ENCODE measurements around the gene TMEM164. TPM values are rescaled to one million over a fixed set of nuclear protein-coding genes. Genes with fewer than 3 reads are reported as not detected.

Gene TMEM164
- total and polyA plus RNA-seq, 2 experiments from 2014 or later, result 3.4 to 17.2 TPM

DNA sequence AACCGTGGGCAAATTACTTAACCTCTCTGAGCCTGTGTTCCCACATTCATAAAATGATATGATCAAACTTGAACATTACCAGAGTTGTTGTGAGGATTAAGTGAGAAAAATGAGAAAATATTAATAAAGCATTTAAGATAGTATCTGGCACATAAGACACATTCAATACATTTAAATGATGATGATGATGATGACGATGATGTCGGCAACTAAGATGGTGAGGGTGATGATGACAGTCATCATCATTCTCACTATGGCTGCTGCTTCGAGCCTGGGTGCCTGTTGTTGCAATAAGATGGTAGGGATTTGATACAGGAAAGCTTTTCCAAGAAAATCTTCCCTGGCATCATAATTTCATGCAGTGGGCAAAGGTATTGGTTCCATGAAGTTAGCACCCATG is 11.1 kb downstream of the TMEM164 start (continued):
- TF ChIP-seq, protein P1, sequence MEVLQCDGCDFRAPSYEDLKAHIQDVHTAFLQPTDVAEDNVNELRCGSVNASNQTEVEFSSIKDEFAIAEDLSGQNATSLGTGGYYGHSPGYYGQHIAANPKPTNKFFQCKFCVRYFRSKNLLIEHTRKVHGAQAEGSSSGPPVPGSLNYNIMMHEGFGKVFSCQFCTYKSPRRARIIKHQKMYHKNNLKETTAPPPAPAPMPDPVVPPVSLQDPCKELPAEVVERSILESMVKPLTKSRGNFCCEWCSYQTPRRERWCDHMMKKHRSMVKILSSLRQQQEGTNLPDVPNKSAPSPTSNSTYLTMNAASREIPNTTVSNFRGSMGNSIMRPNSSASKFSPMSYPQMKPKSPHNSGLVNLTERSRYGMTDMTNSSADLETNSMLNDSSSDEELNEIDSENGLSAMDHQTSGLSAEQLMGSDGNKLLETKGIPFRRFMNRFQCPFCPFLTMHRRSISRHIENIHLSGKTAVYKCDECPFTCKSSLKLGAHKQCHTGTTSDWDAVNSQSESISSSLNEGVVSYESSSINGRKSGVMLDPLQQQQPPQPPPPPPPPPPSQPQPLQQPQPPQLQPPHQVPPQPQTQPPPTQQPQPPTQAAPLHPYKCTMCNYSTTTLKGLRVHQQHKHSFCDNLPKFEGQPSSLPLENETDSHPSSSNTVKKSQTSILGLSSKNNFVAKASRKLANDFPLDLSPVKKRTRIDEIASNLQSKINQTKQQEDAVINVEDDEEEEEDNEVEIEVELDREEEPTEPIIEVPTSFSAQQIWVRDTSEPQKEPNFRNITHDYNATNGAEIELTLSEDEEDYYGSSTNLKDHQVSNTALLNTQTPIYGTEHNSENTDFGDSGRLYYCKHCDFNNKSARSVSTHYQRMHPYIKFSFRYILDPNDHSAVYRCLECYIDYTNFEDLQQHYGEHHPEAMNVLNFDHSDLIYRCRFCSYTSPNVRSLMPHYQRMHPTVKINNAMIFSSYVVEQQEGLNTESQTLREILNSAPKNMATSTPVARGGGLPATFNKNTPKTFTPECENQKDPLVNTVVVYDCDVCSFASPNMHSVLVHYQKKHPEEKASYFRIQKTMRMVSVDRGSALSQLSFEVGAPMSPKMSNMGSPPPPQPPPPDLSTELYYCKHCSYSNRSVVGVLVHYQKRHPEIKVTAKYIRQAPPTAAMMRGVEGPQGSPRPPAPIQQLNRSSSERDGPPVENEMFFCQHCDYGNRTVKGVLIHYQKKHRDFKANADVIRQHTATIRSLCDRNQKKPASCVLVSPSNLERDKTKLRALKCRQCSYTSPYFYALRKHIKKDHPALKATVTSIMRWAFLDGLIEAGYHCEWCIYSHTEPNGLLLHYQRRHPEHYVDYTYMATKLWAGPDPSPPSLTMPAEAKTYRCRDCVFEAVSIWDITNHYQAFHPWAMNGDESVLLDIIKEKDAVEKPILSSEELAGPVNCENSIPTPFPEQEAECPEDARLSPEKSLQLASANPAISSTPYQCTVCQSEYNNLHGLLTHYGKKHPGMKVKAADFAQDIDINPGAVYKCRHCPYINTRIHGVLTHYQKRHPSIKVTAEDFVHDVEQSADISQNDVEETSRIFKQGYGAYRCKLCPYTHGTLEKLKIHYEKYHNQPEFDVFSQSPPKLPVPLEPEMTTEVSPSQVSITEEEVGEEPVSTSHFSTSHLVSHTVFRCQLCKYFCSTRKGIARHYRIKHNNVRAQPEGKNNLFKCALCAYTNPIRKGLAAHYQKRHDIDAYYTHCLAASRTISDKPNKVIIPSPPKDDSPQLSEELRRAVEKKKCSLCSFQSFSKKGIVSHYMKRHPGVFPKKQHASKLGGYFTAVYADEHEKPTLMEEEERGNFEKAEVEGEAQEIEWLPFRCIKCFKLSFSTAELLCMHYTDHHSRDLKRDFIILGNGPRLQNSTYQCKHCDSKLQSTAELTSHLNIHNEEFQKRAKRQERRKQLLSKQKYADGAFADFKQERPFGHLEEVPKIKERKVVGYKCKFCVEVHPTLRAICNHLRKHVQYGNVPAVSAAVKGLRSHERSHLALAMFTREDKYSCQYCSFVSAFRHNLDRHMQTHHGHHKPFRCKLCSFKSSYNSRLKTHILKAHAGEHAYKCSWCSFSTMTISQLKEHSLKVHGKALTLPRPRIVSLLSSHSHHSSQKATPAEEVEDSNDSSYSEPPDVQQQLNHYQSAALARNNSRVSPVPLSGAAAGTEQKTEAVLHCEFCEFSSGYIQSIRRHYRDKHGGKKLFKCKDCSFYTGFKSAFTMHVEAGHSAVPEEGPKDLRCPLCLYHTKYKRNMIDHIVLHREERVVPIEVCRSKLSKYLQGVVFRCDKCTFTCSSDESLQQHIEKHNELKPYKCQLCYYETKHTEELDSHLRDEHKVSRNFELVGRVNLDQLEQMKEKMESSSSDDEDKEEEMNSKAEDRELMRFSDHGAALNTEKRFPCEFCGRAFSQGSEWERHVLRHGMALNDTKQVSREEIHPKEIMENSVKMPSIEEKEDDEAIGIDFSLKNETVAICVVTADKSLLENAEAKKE (CRISPR knock-in tag; IDR thresholded peaks at IDR 0.05), result no peak
- TF ChIP-seq POLR2AphosphoS5 (IDR thresholded peaks at IDR 0.05; ENCODE audit: low read depth), result no peak

DNA sequence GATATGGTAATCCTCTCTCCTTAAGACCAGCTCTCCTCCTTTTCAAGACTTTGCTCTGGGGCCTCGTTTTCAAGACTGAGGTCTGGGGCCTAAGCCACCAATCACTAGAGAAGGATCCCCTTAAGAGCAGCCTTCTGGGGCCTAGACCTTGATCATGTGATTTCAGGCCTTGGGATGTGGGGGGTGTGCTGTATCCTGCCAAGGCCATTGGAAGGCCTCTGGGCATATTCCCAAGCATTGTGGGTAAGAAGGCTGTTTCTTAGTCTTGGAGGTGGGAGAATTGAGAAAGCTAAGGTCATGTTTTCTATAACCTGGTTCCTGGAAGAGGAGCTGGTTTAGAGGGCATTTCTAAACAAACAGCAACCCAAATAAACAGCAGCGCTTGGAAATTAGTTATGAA is 12.1 kb downstream of the TMEM164 start:
- no peaks in the 10 kb centered on the region for H3F3A ChIP-seq (replicated peaks; ENCODE audit: low read depth)
- no peaks in the 10 kb centered on the region for H3K9me3 Mint-ChIP-seq
- no peaks in the 10 kb centered on the region; the same call in 1 of the 3 replicates for H3K36me3 Mint-ChIP-seq (ENCODE audit: low read depth)

More for the DNA sequence above, 12.1 kb downstream of the TMEM164 start:
- Histone ChIP-seq H3K36me3 (ENCODE audit: insufficient read depth) (no peaks in the 10 kb centered on the region), H3K4me2 (no peak overlapping the region), H3K9me2 (ENCODE audit: insufficient read depth) (no peaks in the 10 kb centered on the region), H3K27ac (ENCODE audit: low read depth) (no peak overlapping the region), H3K27me3 (ENCODE audit: insufficient read depth) (no peaks in the 10 kb centered on the region), H3K4me3 (no peak overlapping the region), H3K4me1 (ENCODE audit: insufficient read depth) (peaks cover 1% of the 10 kb centered on the region; the same call in 1 of the 2 replicates), H3K79me2 (replicated peaks; ENCODE audit: insufficient read depth) (no peaks in the 10 kb centered on the region), H2AFZ (no peak overlapping the region), H4K20me1 (replicated peaks; ENCODE audit: insufficient read depth) (no peaks in the 10 kb centered on the region)
- Mint-ChIP-seq H3K4me1 (peaks cover 25% of the 10 kb centered on the region; the same call in 2 of the 3 replicates), H3K27me3 (ENCODE audit: insufficient read depth, low read depth, poor library complexity) (no peaks in the 10 kb centered on the region), H3K27ac (no peak overlapping the region), H3K4me3 (no peak overlapping the region)
- DNase-seq (ENCODE audit: low spot score) (no peak), ATAC-seq (no peak; the same call in 2 of the 3 replicates)
- TF ChIP-seq, protein P2, sequence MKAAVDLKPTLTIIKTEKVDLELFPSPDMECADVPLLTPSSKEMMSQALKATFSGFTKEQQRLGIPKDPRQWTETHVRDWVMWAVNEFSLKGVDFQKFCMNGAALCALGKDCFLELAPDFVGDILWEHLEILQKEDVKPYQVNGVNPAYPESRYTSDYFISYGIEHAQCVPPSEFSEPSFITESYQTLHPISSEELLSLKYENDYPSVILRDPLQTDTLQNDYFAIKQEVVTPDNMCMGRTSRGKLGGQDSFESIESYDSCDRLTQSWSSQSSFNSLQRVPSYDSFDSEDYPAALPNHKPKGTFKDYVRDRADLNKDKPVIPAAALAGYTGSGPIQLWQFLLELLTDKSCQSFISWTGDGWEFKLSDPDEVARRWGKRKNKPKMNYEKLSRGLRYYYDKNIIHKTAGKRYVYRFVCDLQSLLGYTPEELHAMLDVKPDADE (IDR thresholded peaks at IDR 0.05), result no peak
- TF ChIP-seq JUNB (IDR thresholded peaks at IDR 0.05; ENCODE audit: unreplicated experiment) (no peak), ZNF114 (CRISPR knock-in tag; IDR thresholded peaks at IDR 0.05) (no peak), CREB1 (CRISPR knock-in tag; IDR thresholded peaks at IDR 0.05; ENCODE audit: low read depth) (no peak)
- TF ChIP-seq, protein P3, sequence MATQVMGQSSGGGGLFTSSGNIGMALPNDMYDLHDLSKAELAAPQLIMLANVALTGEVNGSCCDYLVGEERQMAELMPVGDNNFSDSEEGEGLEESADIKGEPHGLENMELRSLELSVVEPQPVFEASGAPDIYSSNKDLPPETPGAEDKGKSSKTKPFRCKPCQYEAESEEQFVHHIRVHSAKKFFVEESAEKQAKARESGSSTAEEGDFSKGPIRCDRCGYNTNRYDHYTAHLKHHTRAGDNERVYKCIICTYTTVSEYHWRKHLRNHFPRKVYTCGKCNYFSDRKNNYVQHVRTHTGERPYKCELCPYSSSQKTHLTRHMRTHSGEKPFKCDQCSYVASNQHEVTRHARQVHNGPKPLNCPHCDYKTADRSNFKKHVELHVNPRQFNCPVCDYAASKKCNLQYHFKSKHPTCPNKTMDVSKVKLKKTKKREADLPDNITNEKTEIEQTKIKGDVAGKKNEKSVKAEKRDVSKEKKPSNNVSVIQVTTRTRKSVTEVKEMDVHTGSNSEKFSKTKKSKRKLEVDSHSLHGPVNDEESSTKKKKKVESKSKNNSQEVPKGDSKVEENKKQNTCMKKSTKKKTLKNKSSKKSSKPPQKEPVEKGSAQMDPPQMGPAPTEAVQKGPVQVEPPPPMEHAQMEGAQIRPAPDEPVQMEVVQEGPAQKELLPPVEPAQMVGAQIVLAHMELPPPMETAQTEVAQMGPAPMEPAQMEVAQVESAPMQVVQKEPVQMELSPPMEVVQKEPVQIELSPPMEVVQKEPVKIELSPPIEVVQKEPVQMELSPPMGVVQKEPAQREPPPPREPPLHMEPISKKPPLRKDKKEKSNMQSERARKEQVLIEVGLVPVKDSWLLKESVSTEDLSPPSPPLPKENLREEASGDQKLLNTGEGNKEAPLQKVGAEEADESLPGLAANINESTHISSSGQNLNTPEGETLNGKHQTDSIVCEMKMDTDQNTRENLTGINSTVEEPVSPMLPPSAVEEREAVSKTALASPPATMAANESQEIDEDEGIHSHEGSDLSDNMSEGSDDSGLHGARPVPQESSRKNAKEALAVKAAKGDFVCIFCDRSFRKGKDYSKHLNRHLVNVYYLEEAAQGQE (IDR thresholded peaks at IDR 0.05; ENCODE audit: unreplicated experiment), result no peak
- TF ChIP-seq, protein P4, sequence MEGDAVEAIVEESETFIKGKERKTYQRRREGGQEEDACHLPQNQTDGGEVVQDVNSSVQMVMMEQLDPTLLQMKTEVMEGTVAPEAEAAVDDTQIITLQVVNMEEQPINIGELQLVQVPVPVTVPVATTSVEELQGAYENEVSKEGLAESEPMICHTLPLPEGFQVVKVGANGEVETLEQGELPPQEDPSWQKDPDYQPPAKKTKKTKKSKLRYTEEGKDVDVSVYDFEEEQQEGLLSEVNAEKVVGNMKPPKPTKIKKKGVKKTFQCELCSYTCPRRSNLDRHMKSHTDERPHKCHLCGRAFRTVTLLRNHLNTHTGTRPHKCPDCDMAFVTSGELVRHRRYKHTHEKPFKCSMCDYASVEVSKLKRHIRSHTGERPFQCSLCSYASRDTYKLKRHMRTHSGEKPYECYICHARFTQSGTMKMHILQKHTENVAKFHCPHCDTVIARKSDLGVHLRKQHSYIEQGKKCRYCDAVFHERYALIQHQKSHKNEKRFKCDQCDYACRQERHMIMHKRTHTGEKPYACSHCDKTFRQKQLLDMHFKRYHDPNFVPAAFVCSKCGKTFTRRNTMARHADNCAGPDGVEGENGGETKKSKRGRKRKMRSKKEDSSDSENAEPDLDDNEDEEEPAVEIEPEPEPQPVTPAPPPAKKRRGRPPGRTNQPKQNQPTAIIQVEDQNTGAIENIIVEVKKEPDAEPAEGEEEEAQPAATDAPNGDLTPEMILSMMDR (conservative IDR thresholded peaks at IDR 0.05; ENCODE audit: low read depth in 2 of 2), result no peak
